Stimulated activated CD4-positive, alpha-beta T cell treated with anti-CD3 and anti-CD28 coated beads, Interleukin-4, amount 100 ng/mL, for 24 hours (primary cell): ENCODE data around the gene UBAC2.
"Not testable (repeated sequence)": the region's sequence is repeated elsewhere in the genome, so short reads cannot be mapped to it uniquely, and the experiment has no call there.

Experiments used
- DNase-seq: peaks from one replicate; pipeline ENCODE4 v3.0.0-alpha.2; 2020

UBAC2 gene

GRCh38 chr13:99383946-99384345 is 183.3 kb downstream of the UBAC2 start:
- peak; percentile 38 for DNase-seq

DNA sequence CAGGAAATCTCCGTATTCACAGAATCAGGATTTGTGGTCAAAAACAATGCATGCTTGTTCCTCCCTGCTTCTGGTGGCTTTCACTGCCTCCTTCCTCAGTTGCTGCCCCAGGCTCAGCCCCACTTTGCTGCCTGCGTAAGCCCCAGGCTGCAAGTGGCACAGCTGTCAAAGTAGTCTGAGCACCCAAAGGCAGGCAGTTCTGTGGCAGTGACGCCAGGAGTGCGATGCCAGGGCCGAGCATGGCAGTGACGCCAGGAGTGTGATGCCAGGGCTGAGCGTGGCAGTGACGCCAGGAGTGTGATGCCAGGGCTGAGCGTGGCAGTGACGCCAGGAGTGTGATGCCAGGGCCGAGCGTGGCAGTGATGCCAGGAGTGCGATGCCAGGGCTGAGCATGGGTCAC is 183.8 kb downstream of the UBAC2 start:
- no peak for DNase-seq

DNA sequence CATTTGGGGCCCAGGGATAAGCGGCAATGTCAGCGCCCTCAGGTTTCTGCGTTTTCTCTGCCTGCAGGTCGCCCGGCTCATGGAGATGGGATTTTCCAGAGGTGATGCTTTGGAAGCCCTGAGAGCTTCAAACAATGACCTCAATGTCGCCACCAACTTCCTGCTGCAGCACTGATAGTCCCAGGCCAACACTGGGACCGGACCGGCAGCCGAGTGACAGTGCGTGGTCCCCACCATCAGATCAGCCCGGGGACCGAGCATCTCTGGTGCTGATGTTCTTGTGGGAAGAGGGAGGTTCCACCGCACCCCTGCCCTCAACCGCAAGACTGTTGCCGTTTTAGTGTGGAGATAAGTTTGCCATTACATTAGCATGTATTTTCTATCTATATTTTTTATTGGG is 184.5 kb downstream of the UBAC2 start:
- DNase-seq: peak; percentile 2

DNA sequence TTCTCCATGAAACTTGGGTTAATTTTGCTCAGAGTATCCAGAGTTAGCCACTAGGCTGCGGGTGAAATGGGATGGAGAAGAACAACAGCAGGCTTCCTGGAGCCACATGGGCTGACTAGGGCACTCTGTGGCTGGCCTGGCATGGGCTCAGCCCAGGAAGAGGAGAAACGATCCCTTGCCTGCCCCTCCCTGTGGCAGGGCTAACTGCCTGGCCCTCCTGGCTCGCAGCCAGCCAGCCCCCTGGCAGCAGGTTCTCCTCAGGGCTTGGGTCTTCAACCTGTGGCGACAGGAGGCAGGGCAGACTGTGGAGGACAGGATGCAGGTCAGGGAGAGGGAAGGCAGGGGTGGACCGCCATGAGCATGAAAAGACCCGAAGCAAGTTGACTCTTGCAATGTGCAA is 185.3 kb downstream of the UBAC2 start:
- peak; percentile 2 for DNase-seq

GRCh38 chr13:99386495-99386894 is 185.8 kb downstream of the UBAC2 start:
- DNase-seq: peak; percentile 3

DNA sequence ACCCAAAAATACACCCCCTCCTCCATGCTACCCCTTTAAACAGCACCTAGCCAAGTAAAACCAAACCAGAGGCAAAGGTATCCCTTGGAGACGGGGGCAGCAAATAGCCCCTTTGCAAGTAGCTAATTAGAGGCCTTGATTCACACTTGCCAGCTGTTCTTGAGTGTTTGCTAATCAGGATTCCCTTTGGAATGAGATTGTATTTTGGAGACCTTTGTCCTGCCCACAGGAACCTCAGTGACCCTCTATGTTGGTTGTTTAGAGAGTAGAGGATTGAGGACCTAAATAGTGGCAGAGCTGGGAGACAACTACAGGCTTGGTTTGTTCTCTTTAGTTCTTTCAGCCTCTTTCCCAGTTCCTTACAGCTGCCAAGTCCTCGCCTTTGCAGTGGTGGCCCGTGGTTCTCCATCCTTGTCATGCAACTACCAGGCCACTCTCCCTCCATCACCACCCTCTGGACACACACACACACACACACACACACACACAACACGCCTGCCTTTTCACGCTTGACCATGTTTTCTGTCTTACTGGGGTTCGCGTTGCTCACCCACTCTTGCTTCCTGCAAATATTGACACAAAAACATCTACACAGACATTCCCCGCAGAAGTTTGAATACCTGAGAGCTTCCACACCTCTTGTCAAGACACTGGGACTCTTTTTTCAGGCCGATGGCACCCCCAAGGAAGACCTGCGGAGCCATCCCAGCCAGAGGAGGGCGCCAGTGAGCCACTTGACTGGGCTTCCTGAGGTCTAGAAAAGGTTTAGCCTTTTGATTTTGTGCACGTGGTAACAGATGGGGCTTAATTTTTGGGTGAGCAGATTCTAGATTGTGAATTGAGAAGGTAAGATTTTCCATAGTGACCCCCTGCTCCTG is 186.5 kb downstream of the UBAC2 start:
- DNase-seq: peak; percentile 86

GRCh38 chr13:99388334-99388923 is 187.8 kb downstream of the UBAC2 start:
- DNase-seq: no peak

DNA sequence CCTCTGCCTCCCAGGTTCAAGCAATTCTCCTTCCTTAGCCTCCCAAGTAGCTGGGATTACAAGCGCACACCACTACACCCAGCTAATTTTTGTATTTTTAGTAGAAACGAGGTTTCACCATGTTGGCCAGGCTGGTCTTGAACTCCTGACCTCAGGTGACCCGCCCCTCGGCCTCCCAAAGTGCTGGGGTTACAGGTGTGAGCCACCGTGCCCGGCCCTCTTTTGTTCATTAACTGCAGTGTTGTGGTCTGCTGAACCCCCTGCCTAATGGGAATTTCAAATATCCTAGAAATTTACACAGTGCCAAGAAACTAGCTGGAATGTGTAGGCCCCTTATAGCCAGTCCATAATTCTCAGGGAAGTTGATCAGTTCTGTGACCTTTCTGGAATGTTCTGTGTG is 188.4 kb downstream of the UBAC2 start:
- not testable (repeated sequence) for DNase-seq

- no peak for DNase-seq
These were observed 189.1 kb downstream of the UBAC2 start for GRCh38 chr13:99389520-99390304.

DNA sequence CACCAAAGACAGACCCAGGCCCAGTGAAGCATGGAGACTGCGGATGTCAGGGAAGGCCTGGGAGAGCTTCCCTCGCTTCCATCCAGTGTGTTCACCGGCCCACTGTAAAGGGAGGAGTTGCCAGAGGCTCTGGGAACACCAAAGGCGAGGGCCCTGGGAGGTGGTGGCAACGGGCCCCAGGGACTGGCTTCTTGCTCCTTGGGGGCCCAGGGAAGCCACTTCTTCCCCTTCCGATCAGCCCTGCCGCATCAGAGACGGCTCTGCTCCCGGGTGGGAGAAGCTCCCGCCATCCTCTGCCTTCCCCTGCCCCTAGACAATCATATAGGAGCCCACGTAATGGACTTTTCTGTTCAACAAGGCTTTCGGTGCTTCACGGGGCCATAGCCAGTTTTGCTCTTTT is 189.9 kb downstream of the UBAC2 start:
- DNase-seq: no peak

- no peak for DNase-seq
These were observed 191.3 kb downstream of the UBAC2 start for GRCh38 chr13:99391781-99392469.

GRCh38 chr13:99392470-99393135 is 191.9 kb downstream of the UBAC2 start:
- no peak for DNase-seq

- DNase-seq: not testable (repeated sequence)
These were observed 192.7 kb downstream of the UBAC2 start for GRCh38 chr13:99393391-99393790.

DNA sequence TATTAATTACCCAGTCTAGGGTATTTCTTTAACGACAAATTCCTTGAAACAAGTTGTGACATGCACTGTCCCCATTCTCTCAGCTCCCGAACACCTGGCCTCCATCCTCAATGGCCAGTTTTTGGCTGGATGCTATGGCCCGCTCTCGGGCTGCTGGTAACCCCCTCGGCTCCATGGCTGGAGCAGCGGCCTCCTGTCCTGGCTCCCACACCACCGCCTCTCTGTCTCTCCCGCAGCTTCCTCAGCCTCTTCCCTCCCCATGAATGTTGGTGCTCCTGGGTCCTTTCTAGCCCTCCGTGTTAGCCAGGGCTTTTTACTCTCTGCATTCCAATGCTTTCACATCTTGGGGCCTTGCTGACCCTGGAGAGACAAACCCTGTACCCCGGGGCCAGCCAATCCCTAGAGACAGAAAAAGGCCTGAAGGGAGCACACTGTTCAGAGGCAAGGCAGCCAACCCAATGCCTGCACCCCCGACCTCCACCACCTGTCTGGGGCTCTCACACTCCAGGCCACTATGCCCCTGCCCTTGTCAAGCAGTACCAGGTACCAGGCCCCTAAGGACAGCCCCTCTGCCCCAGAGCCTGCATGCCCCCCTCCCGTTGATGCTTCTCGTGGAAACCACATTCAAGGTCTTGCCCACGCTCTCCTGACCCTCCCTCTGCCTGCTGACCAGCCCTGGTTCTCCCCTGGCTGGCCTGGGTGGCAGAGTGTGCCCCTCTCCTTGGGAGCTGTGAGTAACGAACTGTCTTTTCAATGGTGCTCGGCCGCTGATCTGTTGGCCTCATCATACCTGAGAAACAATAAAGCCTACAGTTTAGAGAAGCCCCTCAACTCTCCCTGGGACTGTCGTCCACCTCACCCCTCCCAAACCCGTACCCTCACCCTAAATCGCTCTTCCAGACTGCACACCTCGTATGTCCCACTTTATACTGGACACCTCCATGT is 193.4 kb downstream of the UBAC2 start:
- DNase-seq: no peak

GRCh38 chr13:99395436-99395835 is 194.8 kb downstream of the UBAC2 start:
- no peak for DNase-seq

DNA sequence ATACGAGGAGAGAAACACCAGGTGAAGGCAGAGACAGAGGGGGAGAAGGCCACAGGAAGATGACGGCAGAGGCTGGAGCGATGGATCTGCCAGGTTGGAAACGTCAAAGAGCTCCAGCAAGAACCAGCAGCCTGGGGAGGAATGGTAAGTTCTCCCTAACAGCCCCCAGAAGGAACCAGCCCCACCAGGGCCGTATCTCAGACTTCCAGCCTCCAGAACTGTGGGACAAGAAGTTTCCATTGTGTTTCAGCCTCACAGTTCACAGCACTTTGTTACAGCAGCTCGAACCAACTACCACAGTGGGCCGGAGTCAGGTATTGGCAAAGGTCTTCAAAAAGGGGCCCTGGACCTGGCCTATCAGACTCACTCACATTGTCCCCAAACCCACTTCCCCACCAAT is 195.8 kb downstream of the UBAC2 start:
- no peak for DNase-seq

- DNase-seq: no peak
These were observed 197.4 kb downstream of the UBAC2 start for GRCh38 chr13:99398071-99398470.

GRCh38 chr13:99398916-99399622 is 198.4 kb downstream of the UBAC2 start:
- DNase-seq: no peak

- DNase-seq: no peak
These were observed 198.9 kb downstream of the UBAC2 start for GRCh38 chr13:99399623-99399974.

GRCh38 chr13:99403458-99403971 is 202.9 kb downstream of the UBAC2 start:
- DNase-seq: no peak
